ENCODE measurements around the gene RSPO3. TPM values are rescaled to one million over a fixed set of nuclear protein-coding genes. Genes with fewer than 3 reads are reported as not detected.
A peak's percentile ranks its signal among the peaks of the same experiment; 100 is the strongest.

RSPO3 gene
- total RNA-seq, 1 donor from 2014 or later = 0.53 TPM

GRCh38 chr6:127110712-127111111, 7.8 kb upstream of the RSPO3 start:
- DNase-seq (ENCODE audit: low read depth) = no peak

- no peak for DNase-seq (ENCODE audit: low read depth)
Measured at GRCh38 chr6:127111526-127111925, 6.9 kb upstream of the RSPO3 start.

- DNase-seq (ENCODE audit: low read depth) = no peak
Measured at GRCh38 chr6:127114214-127114760, 4.2 kb upstream of the RSPO3 start.

GRCh38 chr6:127115084-127115655, 3.3 kb upstream of the RSPO3 start:
- DNase-seq (ENCODE audit: low read depth) = no peak

GRCh38 chr6:127115746-127116145, 2.7 kb upstream of the RSPO3 start:
- no peak for DNase-seq (ENCODE audit: low read depth)

GRCh38 chr6:127117979-127118297, 533 bp upstream of the RSPO3 start:
- DNase-seq (ENCODE audit: low read depth) = no peak

- peak; percentile 27 for DNase-seq (ENCODE audit: low read depth)
Measured at GRCh38 chr6:127119102-127120022, 891 bp downstream of the RSPO3 start.

GRCh38 chr6:127120023-127120786, 1.7 kb downstream of the RSPO3 start:
- no peak for DNase-seq (ENCODE audit: low read depth)

GRCh38 chr6:127120787-127121636, 2.5 kb downstream of the RSPO3 start:
- DNase-seq (ENCODE audit: low read depth) = peak; percentile 81

- no peak for DNase-seq (ENCODE audit: low read depth)
Measured at GRCh38 chr6:127121637-127121960, 3.1 kb downstream of the RSPO3 start.

GRCh38 chr6:127124172-127124571, 5.7 kb downstream of the RSPO3 start:
- no peak for DNase-seq (ENCODE audit: low read depth)

- DNase-seq (ENCODE audit: low read depth) = no peak
Measured at GRCh38 chr6:127124680-127125079, 6.2 kb downstream of the RSPO3 start.

GRCh38 chr6:127128066-127128465, 9.6 kb downstream of the RSPO3 start:
- no peak for DNase-seq (ENCODE audit: low read depth)

- DNase-seq (ENCODE audit: low read depth) = no peak
Measured at GRCh38 chr6:127129251-127129650, 10.8 kb downstream of the RSPO3 start.

- no peak for DNase-seq (ENCODE audit: low read depth)
Measured at GRCh38 chr6:127131275-127131674, 12.8 kb downstream of the RSPO3 start.

- DNase-seq (ENCODE audit: low read depth) = no peak
Measured at GRCh38 chr6:127131772-127132376, 13.4 kb downstream of the RSPO3 start.

GRCh38 chr6:127134136-127134535, 15.7 kb downstream of the RSPO3 start:
- no peak for DNase-seq (ENCODE audit: low read depth)

GRCh38 chr6:127136786-127137185, 18.3 kb downstream of the RSPO3 start:
- DNase-seq (ENCODE audit: low read depth) = peak; percentile 68

GRCh38 chr6:127146932-127147331, 28.5 kb downstream of the RSPO3 start:
- DNase-seq (ENCODE audit: low read depth) = peak; percentile 74

GRCh38 chr6:127147534-127147933, 29.1 kb downstream of the RSPO3 start:
- no peak for DNase-seq (ENCODE audit: low read depth)

GRCh38 chr6:127148511-127148910, 30.0 kb downstream of the RSPO3 start:
- DNase-seq (ENCODE audit: low read depth) = peak; percentile 77
